K562 (cell line): ENCODE measurements around the gene NRG3.

Source experiments
- BRF1 ChIP-seq: IDR thresholded peaks from 3 replicates; pipeline ENCODE4 v1.6.1; 2011; ENCODE audit warnings: borderline replicate concordance, mild to moderate bottlenecking; ENCODE audit not compliant: insufficient read length; ENCODE audit errors: extremely low read depth
- EZH2 ChIP-seq: IDR thresholded peaks from 2 replicates; pipeline ENCODE4 v1.6.1; 2012; ENCODE audit warnings: low read depth, mild to moderate bottlenecking, inconsistent platforms, low read length, borderline replicate concordance
- KAT7 ChIP-seq: sonication (generic); formaldehyde crosslinking; IDR thresholded peaks from 2 replicates; pipeline ENCODE4 v1.8.0; 2022; ENCODE audit warnings: missing genetic modification reagents, mild to moderate bottlenecking, borderline replicate concordance
- NFE2L1 ChIP-seq: fragments of 450-650 bp; IDR thresholded peaks from 2 replicates; pipeline ENCODE4 v1.6.1; 2016; ENCODE audit warnings: missing genetic modification characterization, low read depth, mild to moderate bottlenecking, missing compliant biosample characterization, moderate library complexity, borderline replicate concordance
- NFIC ChIP-seq: fragments of 450-650 bp; IDR thresholded peaks from 2 replicates; pipeline ENCODE4 v1.6.1; 2017; ENCODE audit warnings: mild to moderate bottlenecking, inconsistent platforms
- NFYB ChIP-seq: IDR thresholded peaks from 2 replicates; pipeline ENCODE4 v1.6.1; 2011; ENCODE audit warnings: mild to moderate bottlenecking, moderate library complexity; ENCODE audit not compliant: insufficient read length; ENCODE audit errors: extremely low read depth
- POLR2A ChIP-seq: fragments of 450-650 bp; conservative IDR thresholded peaks from 2 replicates; pipeline ENCODE4 v1.6.1; 2016
- YY1 ChIP-seq, 3 experiments: IDR thresholded peaks; 2 replicates each; pipeline ENCODE4 v1.6.1; 2011; ENCODE audit warnings: low read length in 2 of 3, mild to moderate bottlenecking in 2 of 3, moderate library complexity in 2 of 3, borderline replicate concordance in 1 of 3, control low read depth in 1 of 3, low read depth in 1 of 3; ENCODE audit not compliant: insufficient read depth in 3 of 3, insufficient replicate concordance in 2 of 3, control insufficient read depth in 1 of 3, insufficient read length in 1 of 3; ENCODE audit errors: extremely low read depth in 1 of 3
- ZNF121 ChIP-seq: sonication (generic); formaldehyde crosslinking; conservative IDR thresholded peaks from 2 replicates; pipeline ENCODE4 v1.8.0; 2022; ENCODE audit warnings: missing genetic modification reagents
- ZNF717 ChIP-seq: fragments of 250-450 bp; sonication (Bioruptor Pico); IDR thresholded peaks from 2 replicates; pipeline ENCODE4 v1.5.0; 2021
- TF ChIP-seq, protein P1 (sequence below): fragments of 250-450 bp; sonication (Bioruptor Pico); IDR thresholded peaks from 2 replicates; pipeline ENCODE4 v1.5.0; 2020; ENCODE audit warnings: mild to moderate bottlenecking
- TF ChIP-seq, protein P2 (sequence below): fragments of 450-650 bp; formaldehyde crosslinking; IDR thresholded peaks from 2 replicates; pipeline ENCODE4 v1.4.0; 2022; ENCODE audit warnings: missing genetic modification characterization
- TF ChIP-seq, protein P3 (sequence below): sonication (generic); formaldehyde crosslinking; IDR thresholded peaks from 2 replicates; pipeline ENCODE4 v1.8.0; 2022; ENCODE audit warnings: missing genetic modification reagents, mild to moderate bottlenecking, borderline replicate concordance
- TF ChIP-seq, protein P4 (sequence below), 3 experiments: IDR thresholded peaks in 2 of 3; conservative IDR thresholded peaks in 1 of 3; 2 replicates each; pipeline ENCODE4 v1.5.1; 2011 to 2012; ENCODE audit warnings: low read length in 3 of 3, mild to moderate bottlenecking in 3 of 3, control low read depth in 2 of 3, improper control_type of control experiment in 1 of 3, inconsistent platforms in 1 of 3, low read depth in 1 of 3, mixed read lengths in 1 of 3, moderate library complexity in 1 of 3; ENCODE audit not compliant: insufficient read depth in 2 of 3

DNA sequence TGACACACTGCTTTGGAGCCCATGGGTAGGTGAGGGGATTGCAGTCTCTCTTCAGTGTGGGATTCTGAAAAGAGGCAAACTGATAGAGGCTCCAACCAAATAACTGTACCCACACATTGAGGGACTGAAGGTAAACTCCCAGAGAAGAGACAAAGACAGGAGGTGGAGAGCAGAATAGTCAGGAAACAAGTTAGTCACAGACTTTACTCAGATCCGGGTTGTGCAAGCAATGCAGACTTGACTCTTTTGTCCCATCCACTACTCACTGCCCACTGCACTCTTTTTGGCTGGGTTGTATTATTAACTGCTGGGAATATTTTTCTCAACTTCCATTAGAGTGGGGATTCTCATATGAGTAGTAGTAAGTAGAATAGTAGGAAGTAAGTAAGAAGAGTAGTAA, 152.7 kb downstream of the NRG3 start:
- TF ChIP-seq ZNF121, result no peak
- TF ChIP-seq, protein P1, sequence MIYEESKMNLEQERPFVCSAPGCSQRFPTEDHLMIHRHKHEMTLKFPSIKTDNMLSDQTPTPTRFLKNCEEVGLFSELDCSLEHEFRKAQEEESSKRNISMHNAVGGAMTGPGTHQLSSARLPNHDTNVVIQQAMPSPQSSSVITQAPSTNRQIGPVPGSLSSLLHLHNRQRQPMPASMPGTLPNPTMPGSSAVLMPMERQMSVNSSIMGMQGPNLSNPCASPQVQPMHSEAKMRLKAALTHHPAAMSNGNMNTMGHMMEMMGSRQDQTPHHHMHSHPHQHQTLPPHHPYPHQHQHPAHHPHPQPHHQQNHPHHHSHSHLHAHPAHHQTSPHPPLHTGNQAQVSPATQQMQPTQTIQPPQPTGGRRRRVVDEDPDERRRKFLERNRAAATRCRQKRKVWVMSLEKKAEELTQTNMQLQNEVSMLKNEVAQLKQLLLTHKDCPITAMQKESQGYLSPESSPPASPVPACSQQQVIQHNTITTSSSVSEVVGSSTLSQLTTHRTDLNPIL, result no peak
- no peak for TF ChIP-seq POLR2A
- TF ChIP-seq YY1 (IDR thresholded peaks at IDR 0.05; ENCODE audit: borderline replicate concordance in 1 of 3, control insufficient read depth in 1 of 3, extremely low read depth in 1 of 3, insufficient read depth in 3 of 3, insufficient read length in 1 of 3, insufficient replicate concordance in 2 of 3, low read depth in 1 of 3, low read length in 2 of 3), result no peak
- no peak for TF ChIP-seq EZH2
- TF ChIP-seq, protein P2, sequence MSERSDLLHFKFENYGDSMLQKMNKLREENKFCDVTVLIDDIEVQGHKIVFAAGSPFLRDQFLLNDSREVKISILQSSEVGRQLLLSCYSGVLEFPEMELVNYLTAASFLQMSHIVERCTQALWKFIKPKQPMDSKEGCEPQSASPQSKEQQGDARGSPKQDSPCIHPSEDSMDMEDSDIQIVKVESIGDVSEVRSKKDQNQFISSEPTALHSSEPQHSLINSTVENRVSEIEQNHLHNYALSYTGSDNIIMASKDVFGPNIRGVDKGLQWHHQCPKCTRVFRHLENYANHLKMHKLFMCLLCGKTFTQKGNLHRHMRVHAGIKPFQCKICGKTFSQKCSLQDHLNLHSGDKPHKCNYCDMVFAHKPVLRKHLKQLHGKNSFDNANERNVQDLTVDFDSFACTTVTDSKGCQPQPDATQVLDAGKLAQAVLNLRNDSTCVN, result no peak
- TF ChIP-seq, protein P3, sequence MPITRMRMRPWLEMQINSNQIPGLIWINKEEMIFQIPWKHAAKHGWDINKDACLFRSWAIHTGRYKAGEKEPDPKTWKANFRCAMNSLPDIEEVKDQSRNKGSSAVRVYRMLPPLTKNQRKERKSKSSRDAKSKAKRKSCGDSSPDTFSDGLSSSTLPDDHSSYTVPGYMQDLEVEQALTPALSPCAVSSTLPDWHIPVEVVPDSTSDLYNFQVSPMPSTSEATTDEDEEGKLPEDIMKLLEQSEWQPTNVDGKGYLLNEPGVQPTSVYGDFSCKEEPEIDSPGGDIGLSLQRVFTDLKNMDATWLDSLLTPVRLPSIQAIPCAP (CRISPR knock-in tag), result no peak
- no peak for TF ChIP-seq KAT7 (CRISPR knock-in tag)
- TF ChIP-seq, protein P4, sequence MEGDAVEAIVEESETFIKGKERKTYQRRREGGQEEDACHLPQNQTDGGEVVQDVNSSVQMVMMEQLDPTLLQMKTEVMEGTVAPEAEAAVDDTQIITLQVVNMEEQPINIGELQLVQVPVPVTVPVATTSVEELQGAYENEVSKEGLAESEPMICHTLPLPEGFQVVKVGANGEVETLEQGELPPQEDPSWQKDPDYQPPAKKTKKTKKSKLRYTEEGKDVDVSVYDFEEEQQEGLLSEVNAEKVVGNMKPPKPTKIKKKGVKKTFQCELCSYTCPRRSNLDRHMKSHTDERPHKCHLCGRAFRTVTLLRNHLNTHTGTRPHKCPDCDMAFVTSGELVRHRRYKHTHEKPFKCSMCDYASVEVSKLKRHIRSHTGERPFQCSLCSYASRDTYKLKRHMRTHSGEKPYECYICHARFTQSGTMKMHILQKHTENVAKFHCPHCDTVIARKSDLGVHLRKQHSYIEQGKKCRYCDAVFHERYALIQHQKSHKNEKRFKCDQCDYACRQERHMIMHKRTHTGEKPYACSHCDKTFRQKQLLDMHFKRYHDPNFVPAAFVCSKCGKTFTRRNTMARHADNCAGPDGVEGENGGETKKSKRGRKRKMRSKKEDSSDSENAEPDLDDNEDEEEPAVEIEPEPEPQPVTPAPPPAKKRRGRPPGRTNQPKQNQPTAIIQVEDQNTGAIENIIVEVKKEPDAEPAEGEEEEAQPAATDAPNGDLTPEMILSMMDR (IDR thresholded peaks at IDR 0.05 in 2 of 3, conservative IDR thresholded peaks at IDR 0.05 in 1 of 3; ENCODE audit: insufficient read depth in 2 of 3, low read depth in 1 of 3, low read length in 3 of 3), result no peak
- no peak for TF ChIP-seq BRF1
- no peak for TF ChIP-seq NFIC
- no peak for TF ChIP-seq ZNF717 (CRISPR knock-in tag)
- no peak for TF ChIP-seq NFYB
- TF ChIP-seq NFE2L1, result no peak
